HG02678 (cell line): ENCODE measurements around the gene ACTN3.
"Not testable (repeated sequence)": the region's sequence is repeated elsewhere in the genome, so short reads cannot be mapped to it uniquely, and the experiment has no call there.

Experiments
- ATAC-seq: cut with Tn5 transposase; IDR thresholded peaks from one replicate; pipeline ENCODE4 v1.9.1; 2021; ENCODE audit warnings: mild to moderate bottlenecking, moderate library complexity; ENCODE audit not compliant: unreplicated experiment

ACTN3 gene

GRCh38 chr11:66595245-66595904 is 48.7 kb downstream of the ACTN3 start:
- no peak for ATAC-seq

- ATAC-seq, result no peak
Measured at GRCh38 chr11:66598993-66599392, 52.3 kb downstream of the ACTN3 start.

- ATAC-seq, result no peak
Measured at GRCh38 chr11:66600219-66600618, 53.5 kb downstream of the ACTN3 start.

- ATAC-seq, result no peak
Measured at GRCh38 chr11:66600631-66601233, 54.0 kb downstream of the ACTN3 start.

GRCh38 chr11:66603072-66603471 is 56.4 kb downstream of the ACTN3 start:
- ATAC-seq, result no peak

- no peak for ATAC-seq
Measured at GRCh38 chr11:66604155-66604554, 57.5 kb downstream of the ACTN3 start.

GRCh38 chr11:66606608-66607007 is 59.9 kb downstream of the ACTN3 start:
- not testable (repeated sequence) for ATAC-seq

GRCh38 chr11:66607126-66607834 is 60.6 kb downstream of the ACTN3 start:
- no peak for ATAC-seq

GRCh38 chr11:66609721-66610617 is 63.3 kb downstream of the ACTN3 start:
- no peak for ATAC-seq

- ATAC-seq, result no peak
Measured at GRCh38 chr11:66612458-66612857, 65.8 kb downstream of the ACTN3 start.
